ENCODE results near the gene STK32B.

The STK32B gene

DNA sequence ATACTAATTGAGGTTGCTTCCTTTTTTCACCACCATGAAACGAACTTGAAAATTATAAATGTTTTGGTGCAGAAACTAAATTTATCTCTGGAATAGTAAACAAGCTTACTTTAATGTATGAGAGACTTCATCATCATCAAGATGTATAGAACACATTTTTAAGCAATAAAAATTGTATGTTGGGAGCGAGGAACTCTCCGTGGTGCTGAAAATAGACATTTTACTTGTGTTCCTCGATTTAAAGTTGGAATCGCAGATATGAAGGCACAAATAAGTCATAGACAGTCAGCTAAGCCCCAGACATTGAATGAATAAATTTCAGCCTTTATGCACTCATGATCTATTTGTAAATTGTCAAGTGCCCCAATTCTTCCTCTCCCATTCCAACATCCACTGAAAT lies 310.7 kb downstream of the STK32B start:
- no peak for DNase-seq (ENCODE audit: low read depth in 2 of 2)

GRCh38 chr4:5364406-5364805 lies 313.1 kb downstream of the STK32B start:
- DNase-seq (ENCODE audit: low read depth in 2 of 2), result no peak

DNA sequence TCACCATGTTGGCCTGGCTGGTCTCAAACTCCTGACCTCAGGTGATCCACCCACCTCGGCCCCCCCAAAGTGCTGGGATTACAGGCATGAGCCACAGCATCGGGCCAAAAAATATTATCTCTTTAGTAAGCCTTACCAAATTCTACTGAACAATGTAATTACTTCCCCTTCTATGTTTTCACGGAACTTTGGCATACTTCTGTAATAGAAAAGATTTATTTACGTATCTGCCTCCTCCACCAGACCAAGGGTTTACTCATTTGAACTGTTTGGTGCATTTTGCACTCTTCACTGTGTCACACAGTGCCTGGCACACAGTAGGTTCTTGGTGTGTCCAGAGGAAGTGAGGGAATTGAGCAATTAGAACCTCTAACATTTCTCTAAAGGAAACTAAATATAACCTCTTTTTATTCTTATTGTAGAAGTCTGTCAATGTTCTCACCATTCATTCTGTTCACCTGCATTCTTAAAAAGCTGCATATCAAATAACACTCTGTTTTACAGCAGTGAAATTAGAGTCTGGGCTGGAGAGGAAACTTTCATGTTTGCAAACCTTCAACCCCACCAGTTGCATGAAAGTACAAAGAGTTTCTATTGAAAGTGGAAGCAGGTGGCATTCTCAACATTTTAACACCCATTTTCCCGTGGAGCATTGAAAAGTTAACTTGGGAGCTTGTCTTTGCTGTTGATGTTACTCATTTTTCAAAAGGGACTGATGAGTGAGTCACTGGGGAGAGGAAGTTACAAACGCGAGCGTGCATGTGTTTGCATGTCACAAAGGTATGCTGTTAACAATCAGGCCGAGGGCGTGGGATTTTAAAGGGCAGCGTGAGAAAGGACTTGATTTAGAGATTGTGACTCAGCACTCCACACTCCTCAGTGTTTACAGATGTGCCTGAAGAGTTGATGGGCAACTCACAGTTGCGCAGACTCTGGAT lies 314.1 kb downstream of the STK32B start:
- no peak for DNase-seq (ENCODE audit: low read depth in 2 of 2)

DNA sequence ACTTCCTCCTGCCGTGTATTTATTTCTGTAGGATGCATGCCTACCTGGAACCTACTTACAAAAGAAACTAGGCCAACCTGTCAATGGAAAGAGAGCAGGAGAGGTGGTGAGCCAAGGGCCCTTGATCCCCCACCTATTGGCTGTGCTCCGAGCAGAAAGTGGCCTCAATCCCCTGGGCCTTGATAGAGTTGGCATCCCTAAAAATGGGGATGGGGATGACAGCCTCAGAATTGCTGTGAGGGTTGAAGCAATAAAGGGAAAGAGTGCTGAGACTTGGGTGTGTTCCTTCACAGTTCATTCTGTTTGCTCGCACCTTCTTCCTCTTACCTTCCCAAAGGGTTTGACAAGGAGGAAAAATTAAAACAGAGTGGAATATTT lies 314.7 kb downstream of the STK32B start:
- DNase-seq (ENCODE audit: low read depth in 2 of 2), result no peak

DNA sequence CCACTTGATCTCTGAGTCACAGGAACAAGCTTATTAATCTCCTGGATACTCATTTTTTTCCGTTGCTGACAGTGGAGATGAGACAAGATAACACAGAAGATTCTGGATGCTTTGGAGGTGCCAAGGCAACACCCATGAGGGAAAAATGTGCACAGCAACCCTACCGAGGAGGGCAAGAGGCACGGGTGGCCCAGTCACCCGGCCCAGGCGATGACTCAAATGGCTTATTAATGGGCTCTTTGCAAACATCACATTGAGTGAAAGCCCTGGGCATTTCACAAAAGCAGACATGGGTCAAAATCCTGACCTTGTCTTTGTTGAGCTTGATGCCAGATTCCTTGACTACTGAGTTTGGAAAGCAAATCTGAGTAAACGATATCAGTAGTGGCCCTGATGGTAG lies 315.1 kb downstream of the STK32B start:
- DNase-seq (ENCODE audit: low read depth in 2 of 2), result no peak

DNA sequence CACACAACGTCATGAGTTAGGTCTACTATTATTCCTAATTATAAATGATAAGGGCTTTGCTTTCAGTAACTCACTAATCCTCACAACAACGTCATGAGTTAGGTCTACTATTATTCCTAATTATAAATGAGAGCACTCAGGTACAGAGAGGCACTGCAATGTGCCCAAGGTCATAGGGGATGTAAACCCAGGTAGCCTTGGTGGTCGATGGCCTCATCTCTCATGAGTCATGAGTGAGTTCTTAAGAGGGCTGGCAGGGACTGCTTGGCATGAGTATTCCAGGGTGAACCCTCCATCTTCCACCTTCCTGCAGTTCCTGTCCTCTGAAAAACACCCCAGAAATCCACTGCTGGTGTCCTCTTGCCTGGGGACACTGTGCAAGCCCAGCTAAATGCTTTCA lies 317.1 kb downstream of the STK32B start:
- DNase-seq (ENCODE audit: low read depth in 2 of 2), result no peak

DNA sequence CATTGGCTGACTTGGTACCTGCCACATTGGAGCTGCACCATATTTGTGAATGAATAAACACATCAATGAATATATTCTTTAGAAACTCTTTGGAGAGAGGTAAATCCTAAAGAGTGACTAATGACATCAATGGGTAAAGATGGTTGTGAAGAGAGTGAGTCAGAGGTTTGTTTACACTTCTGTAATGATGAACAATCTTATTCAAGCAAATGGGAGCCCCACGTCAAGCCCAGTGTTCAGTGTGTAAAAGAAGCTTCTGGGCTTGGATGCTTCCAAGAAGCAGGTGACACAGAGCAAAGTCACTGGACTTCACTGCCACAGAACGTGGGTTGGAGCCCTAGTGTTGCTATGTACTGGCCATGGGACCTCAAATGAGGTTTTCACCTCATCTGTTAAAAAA lies 319.0 kb downstream of the STK32B start:
- DNase-seq (ENCODE audit: low read depth in 2 of 2), result no peak

GRCh38 chr4:5371415-5372190 lies 320.3 kb downstream of the STK32B start:
- DNase-seq (ENCODE audit: low read depth in 2 of 2), result no peak

DNA sequence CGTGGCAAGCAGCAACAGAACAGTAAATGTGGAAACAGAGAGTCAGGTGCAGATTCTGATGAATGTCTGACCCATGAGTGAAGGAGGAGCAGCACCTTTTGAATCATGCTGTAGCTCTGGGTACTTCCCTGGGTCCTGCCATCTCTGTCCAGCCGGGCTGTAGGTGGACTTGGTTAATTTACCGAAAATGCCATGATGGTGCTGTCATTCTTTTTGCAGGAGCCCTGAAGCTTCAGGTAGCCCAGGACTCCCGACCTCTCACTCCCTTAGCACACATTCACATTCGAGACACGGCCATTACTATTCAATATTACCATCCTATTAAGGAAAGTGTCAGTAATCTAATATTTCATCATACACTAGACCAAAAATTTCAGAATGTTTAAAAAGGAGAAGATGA lies 320.9 kb downstream of the STK32B start:
- no peak for DNase-seq (ENCODE audit: low read depth in 2 of 2)

- no peak for DNase-seq (ENCODE audit: low read depth in 2 of 2)
These were observed 322.0 kb downstream of the STK32B start for GRCh38 chr4:5373327-5373726.

DNA sequence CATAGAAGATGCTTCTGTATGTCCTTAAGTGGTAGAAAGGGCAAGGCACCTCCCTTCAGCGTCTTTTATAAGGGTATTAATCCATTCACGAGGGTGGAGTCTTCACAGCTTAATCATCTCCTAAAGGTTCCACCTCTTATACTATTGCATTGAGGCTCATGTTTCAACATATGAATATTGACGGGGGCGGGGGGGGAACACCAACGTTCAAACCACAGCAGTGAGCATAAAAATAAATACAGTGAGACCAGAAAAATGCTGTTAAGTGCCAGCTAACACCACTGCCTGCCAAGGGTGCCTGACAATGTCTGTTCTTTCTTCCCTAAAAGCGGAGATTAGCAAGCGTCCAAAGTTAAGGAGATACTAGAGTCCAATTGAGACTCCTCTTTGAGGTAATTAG lies 323.3 kb downstream of the STK32B start:
- DNase-seq (ENCODE audit: low read depth in 2 of 2), result no peak

DNA sequence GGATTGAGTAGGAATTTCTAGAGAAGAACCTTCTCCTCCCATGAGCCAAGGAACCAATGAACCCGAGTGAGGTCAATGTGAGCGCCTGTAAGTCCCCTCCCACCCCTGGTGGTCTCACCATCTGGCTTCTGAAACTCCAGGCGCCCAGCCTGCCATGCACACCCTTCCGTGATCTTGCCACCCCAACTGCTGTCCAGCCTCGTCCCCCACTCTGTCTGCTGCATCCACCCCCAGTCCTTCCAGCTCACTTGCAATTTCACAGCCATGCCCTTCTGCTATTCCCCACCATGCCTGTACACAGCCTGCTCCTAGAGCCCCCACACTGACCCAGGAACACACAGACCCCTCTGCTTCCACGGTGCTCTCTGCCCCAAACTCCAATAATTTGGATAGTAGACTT lies 323.7 kb downstream of the STK32B start:
- no peak for DNase-seq (ENCODE audit: low read depth in 2 of 2)

GRCh38 chr4:5376015-5376414 lies 324.7 kb downstream of the STK32B start:
- no peak for DNase-seq (ENCODE audit: low read depth in 2 of 2)

DNA sequence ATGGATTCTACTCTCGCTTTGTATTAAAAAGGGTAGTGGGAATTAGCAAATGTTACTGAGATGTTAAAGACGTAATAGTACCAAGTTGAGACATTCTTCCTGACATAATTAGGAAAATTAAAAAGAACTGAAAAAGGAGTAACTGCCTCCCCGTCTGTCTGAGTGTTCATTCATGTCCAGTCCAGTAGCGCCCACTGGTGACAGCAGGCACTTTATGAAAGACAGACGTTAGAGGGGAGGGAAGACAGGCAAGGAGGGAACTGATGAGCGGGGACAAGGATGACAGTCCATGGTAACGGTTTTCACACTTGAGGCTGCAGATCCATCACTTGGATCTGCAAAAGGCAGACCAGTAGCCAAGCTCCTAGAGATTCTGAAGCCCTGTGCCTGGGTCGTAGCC lies 326.7 kb downstream of the STK32B start:
- no peak for DNase-seq (ENCODE audit: low read depth in 2 of 2)

- DNase-seq (ENCODE audit: low read depth in 2 of 2), result no peak
These were observed 328.6 kb downstream of the STK32B start for GRCh38 chr4:5379895-5380294.

DNA sequence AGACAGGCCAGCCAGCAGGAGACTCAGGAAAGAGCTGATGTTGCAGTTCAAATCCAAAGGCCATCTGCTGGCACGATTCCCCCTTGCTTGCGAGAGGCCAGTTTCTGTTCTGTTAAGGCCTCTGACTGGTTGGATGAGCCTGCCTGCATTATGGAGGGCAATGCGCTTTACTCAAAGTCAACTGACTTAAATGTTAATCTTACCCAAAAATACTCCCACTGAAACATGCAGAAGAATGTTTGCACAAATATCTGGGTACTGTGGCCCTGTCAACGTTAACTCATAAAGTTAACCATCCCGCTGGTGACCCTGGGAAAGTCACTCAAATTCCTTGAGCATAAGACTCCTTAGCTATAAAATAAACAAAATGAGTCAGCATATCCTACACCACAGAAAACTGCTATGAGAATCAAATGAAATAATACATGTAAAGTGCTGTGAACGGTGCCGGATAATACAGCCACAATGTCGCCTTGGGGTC lies 330.7 kb downstream of the STK32B start:
- no peak for DNase-seq (ENCODE audit: low read depth in 2 of 2)

- no peak for DNase-seq (ENCODE audit: low read depth in 2 of 2)
These were observed 332.1 kb downstream of the STK32B start for GRCh38 chr4:5383191-5383980.

DNA sequence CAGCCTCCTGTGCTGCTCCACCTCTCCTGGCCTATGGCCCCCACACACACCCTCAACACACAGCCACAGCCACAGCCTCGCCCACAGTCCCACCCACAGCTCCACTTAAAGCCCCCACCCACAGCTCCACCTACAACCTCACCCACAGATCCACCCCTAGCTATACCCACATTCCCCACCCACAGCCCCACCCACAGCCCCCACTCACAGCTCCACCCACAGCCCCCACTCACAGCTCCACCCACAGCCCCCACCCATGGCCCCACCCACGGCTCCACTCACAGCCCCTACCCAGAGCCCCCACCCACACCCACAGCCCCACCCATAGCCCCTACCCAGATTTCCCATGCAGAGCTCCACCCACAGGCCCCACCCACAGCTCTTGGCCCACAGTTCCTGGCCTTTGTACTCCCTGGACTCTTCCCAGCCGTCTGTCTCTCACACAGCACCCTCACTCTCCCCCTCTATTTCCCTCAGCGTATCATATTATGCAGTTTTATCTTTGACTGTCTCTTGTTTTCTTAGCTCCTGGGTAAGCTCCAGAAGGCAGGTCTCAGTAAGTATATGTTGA lies 334.5 kb downstream of the STK32B start:
- no peak for DNase-seq (ENCODE audit: low read depth in 2 of 2)

GRCh38 chr4:5386921-5387320 lies 335.6 kb downstream of the STK32B start:
- no peak for DNase-seq (ENCODE audit: low read depth in 2 of 2)

GRCh38 chr4:5387457-5387856 lies 336.2 kb downstream of the STK32B start:
- DNase-seq (ENCODE audit: low read depth in 2 of 2), result no peak

- DNase-seq (ENCODE audit: low read depth in 2 of 2), result no peak
These were observed 338.6 kb downstream of the STK32B start for GRCh38 chr4:5389756-5390310.
